Measurements from ENCODE around the gene KLF1.

KLF1 gene

GRCh38 chr19:12836529-12836863 lies 50.5 kb downstream of the KLF1 start:
- DNase-seq = no peak

GRCh38 chr19:12834976-12835757 lies 51.8 kb downstream of the KLF1 start:
- no peak for DNase-seq

- no peak for DNase-seq
These were observed 52.4 kb downstream of the KLF1 start, which contains the start of gene RTBDN for GRCh38 chr19:12834566-12834943. Gene RTBDN, minus strand, starts transcription at chr19:12834579. Its CDS starts 4,600 bp downstream, at chr19:12829979.
